ENCODE measurements around the gene HIP1.
"Not testable (repeated sequence)": the region's sequence is repeated elsewhere in the genome, so short reads cannot be mapped to it uniquely, and the experiment has no call there.

- not testable (repeated sequence) for TF ChIP-seq CTCF (IDR thresholded peaks at IDR 0.05); TCF7L2 (IDR thresholded peaks at IDR 0.05; ENCODE audit: low read depth, low read length); POLR2AphosphoS5 (IDR thresholded peaks at IDR 0.05; ENCODE audit: low read depth, low read length); SIN3A (IDR thresholded peaks at IDR 0.05; ENCODE audit: borderline replicate concordance, insufficient read depth, low read depth, low read length)
Observed at GRCh38 chr7:75717746-75718145, 21.0 kb downstream of the HIP1 start.
